GM12878 (cell line): ENCODE measurements around the gene GRIK1. TPM values are rescaled to one million over a fixed set of nuclear protein-coding genes. Genes with fewer than 3 reads are reported as not detected.

Experiments
- ATAC-seq: fragments of 200-7000 bp; cut with Tn5 transposase; 3 replicates; pipeline ENCODE4 v1.9.1; 2020; ENCODE audit warnings: mild to moderate bottlenecking, moderate library complexity
- BruUV-seq: library from RNA; stranded (reverse); fragments of 400-500 nt; replicated peaks from 2 replicates; lab custom pipeline; 2021; lab: Mats Ljungman, UMichigan
- CTCF ChIA-PET: fragments of 300-600 bp; sonication (Branson Sonifier 250); formaldehyde crosslinking; extraction: SDS; loops from one replicate; lab custom pipeline; 2021; ENCODE audit warnings: inconsistent platforms; lab: Yijun Ruan, JAX
- POLR2A ChIA-PET: fragments of 350-600 bp; formaldehyde crosslinking; extraction: SDS; loops from one replicate; lab custom pipeline; 2021; ENCODE audit warnings: inconsistent platforms; lab: Charles Lee
- RAD21 ChIA-PET: fragments of 300-600 bp; sonication (Branson Sonifier 250); formaldehyde crosslinking; loops from one replicate; lab custom pipeline; 2023; ENCODE audit warnings: antibody characterized with exemption; ENCODE audit not compliant: unreplicated experiment; lab: Charles Lee
- SMC1A ChIA-PET: fragments of 300-600 bp; sonication (Branson Sonifier 250); formaldehyde crosslinking; loops from one replicate; lab custom pipeline; 2023; ENCODE audit not compliant: unreplicated experiment, uncharacterized antibody; lab: Charles Lee
- DNase-seq: peaks from one replicate; pipeline ENCODE4 v3.0.0-alpha.2; 2011; ENCODE audit warnings: low read depth, low spot score
- FAIRE-seq: peaks from 3 replicates; lab custom pipeline; 2011; peaks lifted over from hg19 to GRCh38; lab: Jason Lieb, UNC
- H2AFZ ChIP-seq: 2 replicates; pipeline ENCODE4 v1.6.0; 2011; ENCODE audit warnings: low read depth, low read length, control low read depth; ENCODE audit not compliant: control insufficient read depth
- H3K27ac ChIP-seq: 2 replicates; pipeline ENCODE4 v1.5.1; 2011; ENCODE audit warnings: control low read depth; ENCODE audit not compliant: control insufficient read depth, insufficient read depth
- H3K27me3 ChIP-seq, 2 experiments: replicated peaks in 1 of 2; 2 replicates each; pipeline versions ENCODE4 v1.6.0 to v1.6.1; 2011; ENCODE audit warnings: low read length in 1 of 2; ENCODE audit not compliant: control insufficient read depth in 2 of 2, insufficient read depth in 2 of 2
- H3K36me3 ChIP-seq, 2 experiments: 2 replicates each; pipeline ENCODE4 v1.5.1; 2011; ENCODE audit warnings: low read length in 1 of 2; ENCODE audit not compliant: control insufficient read depth in 2 of 2, insufficient read depth in 2 of 2
- H3K4me1 ChIP-seq: 2 replicates; pipeline ENCODE4 v1.6.1; 2011; ENCODE audit warnings: mild to moderate bottlenecking, low read length, moderate library complexity, mixed read lengths; ENCODE audit not compliant: control insufficient read depth, insufficient read depth
- H3K4me2 ChIP-seq: 2 replicates; pipeline ENCODE4 v1.6.0; 2011; ENCODE audit warnings: control low read depth; ENCODE audit not compliant: control insufficient read depth, insufficient read depth
- H3K4me3 ChIP-seq: fragments of 200-600 bp; sonication (generic); 2 replicates; pipeline ENCODE4 v1.5.1; 2016
- H3K79me2 ChIP-seq: 2 replicates; pipeline ENCODE4 v1.6.0; 2011; ENCODE audit warnings: low read length; ENCODE audit not compliant: control insufficient read depth, insufficient read depth
- H3K9ac ChIP-seq: 2 replicates; pipeline ENCODE4 v1.8.0; 2011; ENCODE audit warnings: low read length, control low read depth, mixed read lengths; ENCODE audit not compliant: control insufficient read depth, insufficient read depth
- H3K9me3 ChIP-seq: replicated peaks from 3 replicates; pipeline ENCODE4 v1.5.1; 2011; ENCODE audit warnings: mild to moderate bottlenecking, low read length; ENCODE audit not compliant: control insufficient read depth, insufficient read depth
- H4K20me1 ChIP-seq: 2 replicates; pipeline ENCODE4 v1.6.0; 2011; ENCODE audit not compliant: control insufficient read depth, insufficient read depth
- BMI1 ChIP-seq: fragments of 450-650 bp; IDR thresholded peaks from 2 replicates; pipeline ENCODE4 v1.6.1; 2016; ENCODE audit warnings: mild to moderate bottlenecking, moderate library complexity, borderline replicate concordance
- FOS ChIP-seq: IDR thresholded peaks from 3 replicates; pipeline ENCODE4 v1.6.1; 2011; ENCODE audit warnings: borderline replicate concordance; ENCODE audit not compliant: insufficient read length; ENCODE audit errors: extremely low read depth
- FOXK2 ChIP-seq: fragments of 450-650 bp; IDR thresholded peaks from 2 replicates; pipeline ENCODE4 v1.6.1; 2017; ENCODE audit warnings: mild to moderate bottlenecking, moderate library complexity
- FOXM1 ChIP-seq: IDR thresholded peaks from 2 replicates; pipeline ENCODE4 v1.6.1; 2012; ENCODE audit warnings: low read depth, mild to moderate bottlenecking, inconsistent platforms, low read length, moderate library complexity
- GABPA ChIP-seq: IDR thresholded peaks from 2 replicates; pipeline ENCODE4 v1.6.1; 2014; ENCODE audit warnings: antibody characterized with exemption, low read depth, mild to moderate bottlenecking, inconsistent platforms
- NFYA ChIP-seq: IDR thresholded peaks from 2 replicates; pipeline ENCODE4 v1.6.1; 2011; ENCODE audit warnings: low read depth, mild to moderate bottlenecking, low read length, improper control_type of control experiment, borderline replicate concordance
- NR2C1 ChIP-seq: fragments of 450-650 bp; IDR thresholded peaks from 2 replicates; pipeline ENCODE4 v1.6.1; 2017; ENCODE audit warnings: antibody characterized with exemption, mild to moderate bottlenecking, moderate library complexity
- NR2C2 ChIP-seq: IDR thresholded peaks from 2 replicates; pipeline ENCODE4 v1.6.1; 2011; ENCODE audit warnings: borderline replicate concordance, low read depth; ENCODE audit not compliant: control insufficient read depth, insufficient read length
- POU2F2 ChIP-seq: IDR thresholded peaks from 3 replicates; pipeline ENCODE4 v1.6.1; 2011; ENCODE audit warnings: low read depth, mild to moderate bottlenecking, low read length, borderline replicate concordance
- SUPT20H ChIP-seq: IDR thresholded peaks from 2 replicates; pipeline ENCODE4 v1.6.1; 2011; ENCODE audit warnings: low read depth, mild to moderate bottlenecking, low read length, moderate library complexity, borderline replicate concordance; ENCODE audit not compliant: control insufficient read depth
- ZNF24 ChIP-seq: fragments of 450-650 bp; IDR thresholded peaks from 2 replicates; pipeline ENCODE4 v1.6.1; 2017; ENCODE audit warnings: antibody characterized with exemption, mild to moderate bottlenecking
- ZNF384 ChIP-seq: IDR thresholded peaks from 2 replicates; pipeline ENCODE4 v1.6.1; 2012; ENCODE audit warnings: low read depth, mild to moderate bottlenecking, low read length, improper control_type of control experiment, borderline replicate concordance
- WGBS: methylation state at CpG from one replicate; pipeline ENCODE4 v1.1.6; 2016; ENCODE audit warnings: low lambda C conversion rate; ENCODE audit not compliant: insufficient replicate concordance, insufficient coverage; ENCODE audit errors: missing lambda C conversion rate; 5-methylcytosine and 5-hydroxymethylcytosine counted together
- in situ Hi-C: fragments of 300-500 bp; cut with MboI; formaldehyde crosslinking; loops from 9 replicates; pipeline ENCODE4 v1.14.3; 2018; ENCODE audit warnings: mixed read lengths
- intact Hi-C: fragments of 100-400 bp; cut with micrococcal nuclease; formaldehyde crosslinking; loops from one replicate; pipeline ENCODE4 v1.14.2; 2022; ENCODE audit not compliant: unreplicated experiment
- polyA plus RNA-seq, 11 experiments: library from polyadenylated mRNA; depleted of rRNA in 4 of 11; unstranded in 6 of 11; stranded (reverse) in 5 of 11; fragments of >200 nt; fragmentation: Nextera tagmentation in 4 of 11; fragmentation: Illumina TruSeq in 1 of 11; extraction: Ambion mirVana in 4 of 11; extraction: Trizol in 1 of 11; gene quantifications; 1 replicate in 1 of 11; 2 replicates in 10 of 11; pipeline versions ENCODE4 v1.2.1 to v1.2.3, GENCODE V29; 2011 to 2016; ENCODE audit warnings: inconsistent platforms in 2 of 11, missing spikeins in 2 of 11, low read depth in 1 of 11
- total RNA-seq, 4 experiments: library from RNA; depleted of rRNA in 3 of 4; stranded (reverse); fragments of >200 nt in 3 of 4; fragmentation: Illumina TruSeq in 1 of 4; extraction: Trizol in 1 of 4; gene quantifications; 2 replicates each; pipeline versions ENCODE4 v1.2.1 to v1.2.3, GENCODE V29; 2013 to 2021
- TF ChIP-seq, protein P1 (sequence below): fragments of 450-650 bp; IDR thresholded peaks from 2 replicates; pipeline ENCODE4 v1.6.1; 2017; ENCODE audit warnings: mild to moderate bottlenecking
- TF ChIP-seq, protein P2 (sequence below): fragments of 450-650 bp; formaldehyde crosslinking; IDR thresholded peaks from 2 replicates; pipeline ENCODE4 v1.4.0; 2022; ENCODE audit warnings: mild to moderate bottlenecking, moderate library complexity
- TF ChIP-seq, protein P3 (sequence below): fragments of 450-650 bp; IDR thresholded peaks from 2 replicates; pipeline ENCODE4 v1.6.1; 2014; ENCODE audit warnings: mild to moderate bottlenecking
- TF ChIP-seq, protein P4 (sequence below): fragments of 450-650 bp; conservative IDR thresholded peaks from 2 replicates; pipeline ENCODE4 v1.6.1; 2017; ENCODE audit warnings: mild to moderate bottlenecking, moderate library complexity

Gene GRIK1
- total and polyA plus RNA-seq, 10 of the 15 experiments (the other 5 are each of a cell fraction or from before 2014, with no cell fraction given) = 0.05 to 0.13 (median 0.09) TPM; not detected in 7

DNA sequence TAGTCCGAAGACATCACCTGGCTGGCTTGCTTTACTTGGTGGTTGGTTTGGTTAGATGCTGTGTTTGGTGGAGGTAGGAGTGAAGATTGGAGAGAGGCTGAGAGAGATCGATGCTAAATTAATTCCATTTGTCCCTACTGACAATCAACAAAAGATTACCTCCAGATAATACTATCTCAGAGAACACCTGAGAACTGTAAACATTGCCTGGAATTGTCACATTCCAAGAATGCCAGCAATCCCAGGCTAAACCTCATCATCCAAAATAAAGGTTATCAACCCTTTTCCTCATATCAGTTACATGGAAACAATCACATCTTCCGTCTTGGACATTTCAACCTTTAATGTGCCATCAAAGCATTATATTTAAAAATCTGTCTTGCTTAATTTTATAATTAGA lies 141.0 kb downstream of the GRIK1 start:
- Histone ChIP-seq H3K36me3 (no peaks in the 10 kb centered on the region), H3K27ac (no peak overlapping the region), H4K20me1 (no peaks in the 10 kb centered on the region), H3K4me1 (no peaks in the 10 kb centered on the region), H3K27me3 (no peaks in the 10 kb centered on the region), H2AFZ (no peak overlapping the region), H3K4me2 (no peak overlapping the region), H3K9me3 (no peaks in the 10 kb centered on the region), H3K79me2 (no peaks in the 10 kb centered on the region), H3K4me3 (no peak overlapping the region), H3K9ac (no peak overlapping the region)
- ATAC-seq = no peak
- WGBS = 30% methylated on average over 3 of the region's 3 CpGs
- in situ Hi-C loops (no loop called here), intact Hi-C loops (no loop called here)
- CTCF ChIA-PET = no interaction called here
- POLR2A ChIA-PET = no interaction called here
- no peak for DNase-seq
- TF ChIP-seq, protein P1, sequence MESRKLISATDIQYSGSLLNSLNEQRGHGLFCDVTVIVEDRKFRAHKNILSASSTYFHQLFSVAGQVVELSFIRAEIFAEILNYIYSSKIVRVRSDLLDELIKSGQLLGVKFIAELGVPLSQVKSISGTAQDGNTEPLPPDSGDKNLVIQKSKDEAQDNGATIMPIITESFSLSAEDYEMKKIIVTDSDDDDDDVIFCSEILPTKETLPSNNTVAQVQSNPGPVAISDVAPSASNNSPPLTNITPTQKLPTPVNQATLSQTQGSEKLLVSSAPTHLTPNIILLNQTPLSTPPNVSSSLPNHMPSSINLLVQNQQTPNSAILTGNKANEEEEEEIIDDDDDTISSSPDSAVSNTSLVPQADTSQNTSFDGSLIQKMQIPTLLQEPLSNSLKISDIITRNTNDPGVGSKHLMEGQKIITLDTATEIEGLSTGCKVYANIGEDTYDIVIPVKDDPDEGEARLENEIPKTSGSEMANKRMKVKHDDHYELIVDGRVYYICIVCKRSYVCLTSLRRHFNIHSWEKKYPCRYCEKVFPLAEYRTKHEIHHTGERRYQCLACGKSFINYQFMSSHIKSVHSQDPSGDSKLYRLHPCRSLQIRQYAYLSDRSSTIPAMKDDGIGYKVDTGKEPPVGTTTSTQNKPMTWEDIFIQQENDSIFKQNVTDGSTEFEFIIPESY = no peak
- TF ChIP-seq NR2C1 (no peak), NFYA (no peak), BMI1 (no peak), NR2C2 (no peak), POU2F2 (no peak), FOS (no peak), ZNF24 (no peak), GABPA (no peak), SUPT20H (no peak), FOXK2 (no peak), ZNF384 (no peak), FOXM1 (no peak)
- TF ChIP-seq, protein P2, sequence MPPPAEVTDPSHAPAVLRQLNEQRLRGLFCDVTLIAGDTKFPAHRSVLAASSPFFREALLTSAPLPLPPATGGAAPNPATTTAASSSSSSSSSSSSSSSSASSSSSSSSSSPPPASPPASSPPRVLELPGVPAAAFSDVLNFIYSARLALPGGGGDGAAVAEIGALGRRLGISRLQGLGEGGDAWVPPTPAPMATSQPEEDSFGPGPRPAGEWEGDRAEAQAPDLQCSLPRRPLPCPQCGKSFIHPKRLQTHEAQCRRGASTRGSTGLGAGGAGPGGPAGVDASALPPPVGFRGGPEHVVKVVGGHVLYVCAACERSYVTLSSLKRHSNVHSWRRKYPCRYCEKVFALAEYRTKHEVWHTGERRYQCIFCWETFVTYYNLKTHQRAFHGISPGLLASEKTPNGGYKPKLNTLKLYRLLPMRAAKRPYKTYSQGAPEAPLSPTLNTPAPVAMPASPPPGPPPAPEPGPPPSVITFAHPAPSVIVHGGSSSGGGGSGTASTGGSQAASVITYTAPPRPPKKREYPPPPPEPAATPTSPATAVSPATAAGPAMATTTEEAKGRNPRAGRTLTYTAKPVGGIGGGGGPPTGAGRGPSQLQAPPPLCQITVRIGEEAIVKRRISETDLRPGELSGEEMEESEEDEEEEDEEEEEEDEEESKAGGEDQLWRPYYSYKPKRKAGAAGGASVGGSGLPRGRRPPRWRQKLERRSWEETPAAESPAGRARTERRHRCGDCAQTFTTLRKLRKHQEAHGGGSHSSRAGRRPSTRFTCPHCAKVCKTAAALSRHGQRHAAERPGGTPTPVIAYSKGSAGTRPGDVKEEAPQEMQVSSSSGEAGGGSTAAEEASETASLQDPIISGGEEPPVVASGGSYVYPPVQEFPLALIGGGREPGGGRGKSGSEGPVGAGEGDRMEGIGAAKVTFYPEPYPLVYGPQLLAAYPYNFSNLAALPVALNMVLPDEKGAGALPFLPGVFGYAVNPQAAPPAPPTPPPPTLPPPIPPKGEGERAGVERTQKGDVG = no peak
- TF ChIP-seq, protein P3, sequence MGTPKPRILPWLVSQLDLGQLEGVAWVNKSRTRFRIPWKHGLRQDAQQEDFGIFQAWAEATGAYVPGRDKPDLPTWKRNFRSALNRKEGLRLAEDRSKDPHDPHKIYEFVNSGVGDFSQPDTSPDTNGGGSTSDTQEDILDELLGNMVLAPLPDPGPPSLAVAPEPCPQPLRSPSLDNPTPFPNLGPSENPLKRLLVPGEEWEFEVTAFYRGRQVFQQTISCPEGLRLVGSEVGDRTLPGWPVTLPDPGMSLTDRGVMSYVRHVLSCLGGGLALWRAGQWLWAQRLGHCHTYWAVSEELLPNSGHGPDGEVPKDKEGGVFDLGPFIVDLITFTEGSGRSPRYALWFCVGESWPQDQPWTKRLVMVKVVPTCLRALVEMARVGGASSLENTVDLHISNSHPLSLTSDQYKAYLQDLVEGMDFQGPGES = no peak
- TF ChIP-seq, protein P4, sequence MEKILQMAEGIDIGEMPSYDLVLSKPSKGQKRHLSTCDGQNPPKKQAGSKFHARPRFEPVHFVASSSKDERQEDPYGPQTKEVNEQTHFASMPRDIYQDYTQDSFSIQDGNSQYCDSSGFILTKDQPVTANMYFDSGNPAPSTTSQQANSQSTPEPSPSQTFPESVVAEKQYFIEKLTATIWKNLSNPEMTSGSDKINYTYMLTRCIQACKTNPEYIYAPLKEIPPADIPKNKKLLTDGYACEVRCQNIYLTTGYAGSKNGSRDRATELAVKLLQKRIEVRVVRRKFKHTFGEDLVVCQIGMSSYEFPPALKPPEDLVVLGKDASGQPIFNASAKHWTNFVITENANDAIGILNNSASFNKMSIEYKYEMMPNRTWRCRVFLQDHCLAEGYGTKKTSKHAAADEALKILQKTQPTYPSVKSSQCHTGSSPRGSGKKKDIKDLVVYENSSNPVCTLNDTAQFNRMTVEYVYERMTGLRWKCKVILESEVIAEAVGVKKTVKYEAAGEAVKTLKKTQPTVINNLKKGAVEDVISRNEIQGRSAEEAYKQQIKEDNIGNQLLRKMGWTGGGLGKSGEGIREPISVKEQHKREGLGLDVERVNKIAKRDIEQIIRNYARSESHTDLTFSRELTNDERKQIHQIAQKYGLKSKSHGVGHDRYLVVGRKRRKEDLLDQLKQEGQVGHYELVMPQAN = no peak
- SMC1A ChIA-PET = no interaction called here
- no peak for FAIRE-seq
- BruUV-seq = no TSS peak
- RAD21 ChIA-PET = no interaction called here
